Cardiac fibroblast (primary cell): ENCODE measurements around the gene TMEM204.

Source experiments
- DNase-seq, 2 donors: peaks; one replicate each; pipeline versions ENCODE4 v3.0.0 to v3.0.0-alpha.2; 2010; ENCODE audit warnings: low read depth in 2 of 2
- H3K4me3 ChIP-seq, 2 donors: replicated peaks in 1 of 2; 1 replicate in 1 of 2; 2 replicates in 1 of 2; pipeline ENCODE4 v1.5.1; 2011; ENCODE audit warnings: low read depth in 2 of 2, low read length in 2 of 2, mild to moderate bottlenecking in 2 of 2, moderate library complexity in 1 of 2
- CTCF ChIP-seq: IDR thresholded peaks from one replicate; pipeline ENCODE4 v1.5.1; 2011; ENCODE audit warnings: low read depth, mild to moderate bottlenecking, low read length, inconsistent platforms

TMEM204 gene

GRCh38 chr16:1601489-1601888 is 68.0 kb downstream of the TMEM204 start:
- no peak for TF ChIP-seq CTCF
- no peak for DNase-seq
- H3K4me3 ChIP-seq: no peak overlapping the region

- no peak overlapping the region for H3K4me3 ChIP-seq
- no peak for TF ChIP-seq CTCF
- DNase-seq: no peak
Observed at GRCh38 chr16:1602285-1602684, 68.8 kb downstream of the TMEM204 start.
